ENCODE data around the gene TMEM139. TPM values are rescaled to one million over a fixed set of nuclear protein-coding genes. Genes with fewer than 3 reads are reported as not detected.

Gene TMEM139
- total RNA-seq, 4 donors from 2014 or later, result 1.1 to 3.8 (median 1.6) TPM; not detected in 1

DNA sequence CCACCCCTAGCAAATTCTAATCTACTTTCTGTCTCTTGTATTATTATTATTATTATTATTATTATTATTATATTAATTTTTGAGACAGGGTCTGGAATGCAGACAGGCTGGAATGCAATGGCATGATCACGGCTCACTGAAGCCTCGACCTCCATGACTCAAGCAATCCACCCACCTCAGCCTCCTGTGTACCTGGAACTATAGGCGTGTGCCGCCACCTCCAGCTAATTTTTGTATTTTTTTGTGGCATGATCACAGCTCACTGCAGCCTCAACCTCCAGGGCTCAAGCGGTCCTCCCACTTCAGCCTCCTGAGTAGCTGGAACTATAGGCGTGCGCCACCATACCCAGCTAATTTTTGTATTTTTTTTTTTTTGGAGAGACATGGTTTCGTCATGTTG lies 2.6 kb upstream of the TMEM139 start:
- TF ChIP-seq, protein P1, sequence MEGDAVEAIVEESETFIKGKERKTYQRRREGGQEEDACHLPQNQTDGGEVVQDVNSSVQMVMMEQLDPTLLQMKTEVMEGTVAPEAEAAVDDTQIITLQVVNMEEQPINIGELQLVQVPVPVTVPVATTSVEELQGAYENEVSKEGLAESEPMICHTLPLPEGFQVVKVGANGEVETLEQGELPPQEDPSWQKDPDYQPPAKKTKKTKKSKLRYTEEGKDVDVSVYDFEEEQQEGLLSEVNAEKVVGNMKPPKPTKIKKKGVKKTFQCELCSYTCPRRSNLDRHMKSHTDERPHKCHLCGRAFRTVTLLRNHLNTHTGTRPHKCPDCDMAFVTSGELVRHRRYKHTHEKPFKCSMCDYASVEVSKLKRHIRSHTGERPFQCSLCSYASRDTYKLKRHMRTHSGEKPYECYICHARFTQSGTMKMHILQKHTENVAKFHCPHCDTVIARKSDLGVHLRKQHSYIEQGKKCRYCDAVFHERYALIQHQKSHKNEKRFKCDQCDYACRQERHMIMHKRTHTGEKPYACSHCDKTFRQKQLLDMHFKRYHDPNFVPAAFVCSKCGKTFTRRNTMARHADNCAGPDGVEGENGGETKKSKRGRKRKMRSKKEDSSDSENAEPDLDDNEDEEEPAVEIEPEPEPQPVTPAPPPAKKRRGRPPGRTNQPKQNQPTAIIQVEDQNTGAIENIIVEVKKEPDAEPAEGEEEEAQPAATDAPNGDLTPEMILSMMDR (IDR thresholded peaks at IDR 0.05), result no peak
- DNase-seq (ENCODE audit: low spot score) (no peak), ATAC-seq (ENCODE audit: low FRiP score) (no peak)

GRCh38 chr7:143283381-143283780 lies 1.4 kb upstream of the TMEM139 start:
- DNase-seq (ENCODE audit: low spot score) (no peak), ATAC-seq (ENCODE audit: low FRiP score) (no peak)
- TF ChIP-seq, protein P1 (IDR thresholded peaks at IDR 0.05), result no peak

DNA sequence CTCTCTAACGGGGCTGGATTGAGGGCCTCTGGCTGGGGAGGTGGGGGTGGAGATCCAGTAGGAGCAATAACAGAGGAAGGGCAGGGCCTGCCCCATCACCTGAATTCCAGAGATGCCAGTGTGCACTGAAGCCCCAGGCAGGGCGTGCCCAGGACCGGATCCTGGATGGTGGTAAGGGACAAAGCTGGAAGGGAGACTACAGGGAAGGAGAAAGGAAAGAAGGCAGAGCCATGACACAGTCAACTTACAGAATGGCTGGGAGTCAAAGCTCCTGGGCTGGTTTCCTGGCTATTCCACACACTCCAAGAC lies 666 bp downstream of the TMEM139 start:
- DNase-seq (ENCODE audit: low spot score) (no peak), ATAC-seq (ENCODE audit: low FRiP score) (no peak)
- TF ChIP-seq, protein P1 (IDR thresholded peaks at IDR 0.05), result no peak

DNA sequence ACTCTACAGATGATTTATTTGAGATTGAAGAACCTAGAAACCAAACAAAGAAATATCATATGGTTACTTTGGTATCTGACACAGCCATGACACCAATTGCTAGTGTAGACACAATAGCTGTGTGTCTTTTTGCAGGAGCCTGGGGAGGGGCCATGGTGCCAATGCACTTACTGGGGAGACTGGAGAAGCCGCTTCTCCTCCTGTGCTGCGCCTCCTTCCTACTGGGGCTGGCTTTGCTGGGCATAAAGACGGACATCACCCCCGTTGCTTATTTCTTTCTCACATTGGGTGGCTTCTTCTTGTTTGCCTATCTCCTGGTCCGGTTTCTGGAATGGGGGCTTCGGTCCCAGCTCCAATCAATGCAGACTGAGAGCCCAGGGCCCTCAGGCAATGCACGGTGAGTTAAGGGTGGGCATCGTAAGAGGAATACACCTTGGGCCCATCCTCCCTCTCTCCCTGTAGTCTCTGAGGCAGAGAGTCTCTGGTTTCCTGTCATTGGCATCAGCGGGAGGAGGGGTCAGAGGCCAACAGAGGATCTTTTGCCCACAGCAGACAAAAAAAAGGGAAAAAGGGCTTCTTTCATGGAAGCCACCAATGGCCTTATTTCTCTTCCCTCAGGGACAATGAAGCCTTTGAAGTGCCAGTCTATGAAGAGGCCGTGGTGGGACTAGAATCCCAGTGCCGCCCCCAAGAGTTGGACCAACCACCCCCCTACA lies 1.2 kb downstream of the TMEM139 start:
- TF ChIP-seq, protein P1 (IDR thresholded peaks at IDR 0.05), result no peak
- ATAC-seq (ENCODE audit: low FRiP score) (no peak), DNase-seq (ENCODE audit: low spot score) (no peak)

- TF ChIP-seq, protein P1 (IDR thresholded peaks at IDR 0.05), result no peak
- ATAC-seq (ENCODE audit: low FRiP score) (no peak), DNase-seq (ENCODE audit: low spot score) (no peak)
Observed at GRCh38 chr7:143286522-143286890, 1.7 kb downstream of the TMEM139 start.

DNA sequence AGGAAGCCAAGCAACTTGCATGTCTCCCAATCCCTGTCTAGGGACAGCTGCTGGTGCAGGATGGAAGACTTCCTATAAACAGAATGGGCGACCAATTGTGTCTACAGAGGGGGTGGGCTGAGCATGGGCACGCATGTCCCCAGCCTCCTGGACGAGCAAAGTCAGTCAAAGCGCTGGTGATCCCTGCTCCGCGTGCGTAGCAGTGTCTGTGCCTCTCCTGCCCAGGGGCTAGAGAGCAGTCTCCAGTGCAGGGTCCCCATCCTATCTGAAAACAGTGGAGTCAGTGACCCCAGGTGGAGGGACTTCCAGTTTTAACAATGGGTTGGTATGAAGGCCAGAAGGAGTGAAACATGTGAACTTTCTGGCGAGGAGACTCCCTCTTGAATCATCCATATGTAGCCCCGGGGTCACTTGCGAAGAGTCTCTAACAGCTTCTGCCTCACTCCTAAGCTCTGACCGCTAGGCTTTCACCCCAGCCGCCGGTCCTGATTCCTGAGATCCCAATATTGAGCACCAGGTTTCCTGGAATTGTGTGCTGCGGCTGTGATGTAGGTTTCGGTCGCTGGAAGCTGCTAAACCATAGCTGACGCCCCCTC lies 2.7 kb downstream of the TMEM139 start:
- TF ChIP-seq, protein P1 (IDR thresholded peaks at IDR 0.05), result no peak
- no peak for ATAC-seq (ENCODE audit: low FRiP score)
- DNase-seq (ENCODE audit: low spot score), result no peak
